Heart right ventricle (tissue), 16 donors: ENCODE results near the gene BRD4. TPM values are rescaled to one million over a fixed set of nuclear protein-coding genes. Genes with fewer than 3 reads are reported as not detected.
"Not testable (repeated sequence)": the region's sequence is repeated elsewhere in the genome, so short reads cannot be mapped to it uniquely, and the experiment has no call there.

Source experiments
- ATAC-seq, 8 donors: fragments of 200-7000 bp; cut with Tn5 transposase; one replicate each; pipeline ENCODE4 v1.9.1; 2020; ENCODE audit warnings: mild to moderate bottlenecking in 8 of 8, moderate library complexity in 8 of 8, moderate number of reproducible peaks in 1 of 8
- DNase-seq, 2 donors: peaks; one replicate each; pipeline ENCODE4 v3.0.0-alpha.2; 2020
- H3K27ac ChIP-seq, 10 donors: fragments of 200-600 bp; sonication (generic) in 2 of 10; one replicate each; pipeline versions ENCODE4 v1.5.0 to v1.8.0; 2020 to 2022; ENCODE audit warnings: mild to moderate bottlenecking in 3 of 10
- H3K27me3 ChIP-seq, 7 donors: fragments of 200-600 bp; one replicate each; pipeline ENCODE4 v1.8.0; 2021 to 2022; ENCODE audit warnings: mild to moderate bottlenecking in 2 of 7
- H3K36me3 ChIP-seq, 9 donors: fragments of 200-600 bp; sonication (generic) in 1 of 9; one replicate each; pipeline versions ENCODE4 v1.5.0 to v1.8.0; 2020 to 2022; ENCODE audit warnings: mild to moderate bottlenecking in 2 of 9
- H3K4me1 ChIP-seq, 9 donors: fragments of 200-600 bp; sonication (generic) in 1 of 9; one replicate each; pipeline versions ENCODE4 v1.5.0 to v1.8.0; 2020 to 2022; ENCODE audit warnings: mild to moderate bottlenecking in 4 of 9
- H3K4me3 ChIP-seq, 10 donors: fragments of 200-600 bp; sonication (generic) in 2 of 10; one replicate each; pipeline versions ENCODE4 v1.5.0 to v1.8.0; 2020 to 2022; ENCODE audit warnings: mild to moderate bottlenecking in 7 of 10, moderate library complexity in 2 of 10
- H3K9me3 ChIP-seq, 11 donors: fragments of 200-600 bp in 10 of 11; sonication (generic) in 2 of 11; one replicate each; pipeline versions ENCODE4 v1.5.0 to v1.8.0; 2013 to 2022; ENCODE audit warnings: mild to moderate bottlenecking in 2 of 11, control low read depth in 1 of 11, moderate library complexity in 1 of 11
- WGBS, 2 donors: extraction: QIAGEN DNeasy Blood & Tissue Kit; methylation state at CpG; one replicate each; pipeline ENCODE4 v1.1.7; 2013; ENCODE audit warnings: inconsistent platforms in 1 of 2; 5-methylcytosine and 5-hydroxymethylcytosine counted together
- intact Hi-C, 10 donors: fragments of 100-400 bp; cut with DNase I; formaldehyde crosslinking; loops; one replicate each; pipeline versions ENCODE4 v1.11.1 to v1.14.2; 2022
- polyA plus RNA-seq, 2 donors: library from polyadenylated mRNA; stranded (reverse); fragments of 200-250 nt; gene quantifications; one replicate each; pipeline ENCODE4 v1.2.3, GENCODE V29; 2013
- total RNA-seq, 10 donors: library from RNA; stranded (reverse); fragmentation: NEBNext Ultra II Directional in 3 of 10; extraction: Animal tissue kit (Norgen Biotek cat#: 25700) in 3 of 10; gene quantifications; one replicate each; pipeline versions ENCODE4 v1.2.1 to v1.2.4, GENCODE V29; 2021 to 2023
- TF ChIP-seq, protein P1 (sequence below), 9 donors: fragments of 200-600 bp; sonication (generic) in 2 of 9; IDR thresholded peaks; one replicate each; pipeline versions ENCODE4 v1.5.0 to v1.8.0; 2021 to 2022; ENCODE audit warnings: antibody characterized with exemption in 9 of 9, mild to moderate bottlenecking in 5 of 9, moderate library complexity in 1 of 9
- donor health status: Arrhythmogenic right ventricular cardiomyopathy.
- donor health status: ischemic (EF 13 %, LVEDD 7.1; RV severe dilation, severe dysfunction).
- donor health status: healthy with polysubstance abuse.
- donor health status: DM: no; HTN: yes; CAD: no.
- donor health status: DM: no; HTN: no; CAD: no.
- donor health status: ischemic (EF 25% LVEDD 6.9; RV normal size, moderate dysfunction).
- donor health status: ischemic (EF 25% LVEDD 5.7; RV mildly dilated, moderate dysfunction).
- donor health status: healthy.
- donor health status: DM: yes; HTN: yes; CAD: no.
- donor health status: Ischemic cardiomyopathy.
- donor health status: ischemic (EF 35%, LVEDD 5.7; RV mildly dilated, moderate dysfunction).
- donor health status: nonischemic (EF 11% LVEDD 7.7; RV severe dilation, severe dysfunction).
- donor health status: DM: yes; HTN: yes; CAD: no.
- donor health status: PGD.
- donor health status: ischemic (EF 29% LVEDD 5.4; RV normal size, mild dysfunction).
- donor health status: nonischemic (EF 23%, LVEDD 6.1; RV moderate dilation, normal function).

BRD4 gene
- total and polyA plus RNA-seq, 12 donors = 31.2 to 85.1 (median 53.6) TPM

DNA sequence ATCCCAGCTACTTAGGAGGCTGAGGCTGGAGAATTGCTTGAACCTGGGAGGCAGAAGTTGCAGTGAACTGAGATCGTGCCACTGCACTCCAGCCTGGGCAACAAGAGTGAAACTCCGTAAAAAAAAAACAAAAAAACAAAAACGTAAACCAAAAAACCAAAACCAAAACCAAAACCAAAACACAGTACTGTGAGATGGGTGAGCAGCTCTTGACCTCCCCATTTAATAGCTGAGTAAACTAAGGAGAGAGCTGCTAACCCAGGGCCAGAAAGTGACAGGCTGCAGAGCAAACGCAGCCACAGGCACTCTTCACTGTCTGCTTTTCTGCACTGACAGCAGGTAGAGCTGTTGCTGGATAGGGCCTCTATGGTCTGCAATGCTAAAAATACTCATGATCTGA is 27.7 kb upstream of the BRD4 start:
- Histone ChIP-seq H3K36me3 (peaks cover 0 to 83% (median 58%) of the 10 kb centered on the region in 9 donors), H3K4me1 (peaks cover 0 to 11% (median under 1%) of the 10 kb centered on the region in 9 donors)
- H3K9me3 ChIP-seq, H3K27me3 ChIP-seq, DNase-seq, H3K27ac ChIP-seq, H3K4me3 ChIP-seq, intact Hi-C loops, ATAC-seq: not testable (repeated sequence)
- 79 to 82% methylated on average over 4 of the region's 4 CpGs for WGBS, 2 donors

DNA sequence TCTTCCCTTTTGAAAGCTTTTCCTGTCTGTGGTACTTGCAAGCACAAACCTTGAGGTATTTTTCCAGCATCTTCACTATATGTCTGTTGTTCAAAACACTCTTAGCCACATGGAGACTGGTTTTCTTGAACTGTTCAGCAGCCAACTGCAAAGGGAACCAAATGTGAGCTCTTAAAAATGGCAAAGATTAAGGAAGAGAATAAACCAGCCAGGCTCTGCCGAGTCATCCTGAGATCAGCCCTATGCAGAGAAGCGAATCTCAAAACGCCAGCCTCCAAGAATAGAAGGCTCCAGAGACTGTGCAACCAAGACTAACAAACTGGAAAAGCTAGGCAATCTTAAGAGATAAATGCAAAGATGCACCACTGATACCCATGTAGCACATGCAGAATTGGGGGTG is 26.6 kb upstream of the BRD4 start:
- ATAC-seq (no peak), DNase-seq (no peak)
- no peak overlapping the region for H3K27ac ChIP-seq
- no peaks in the 10 kb centered on the region for H3K27me3 ChIP-seq
- H3K36me3 ChIP-seq = peaks cover 0 to 84% (median 59%) of the 10 kb centered on the region in 9 donors
- intact Hi-C loops = no loop called here
- peaks cover 0 to 12% (median 0%) of the 10 kb centered on the region in 9 donors for H3K4me1 ChIP-seq
- H3K9me3 ChIP-seq = no peaks in the 10 kb centered on the region
- H3K4me3 ChIP-seq = no peak overlapping the region
- TF ChIP-seq, protein P1, sequence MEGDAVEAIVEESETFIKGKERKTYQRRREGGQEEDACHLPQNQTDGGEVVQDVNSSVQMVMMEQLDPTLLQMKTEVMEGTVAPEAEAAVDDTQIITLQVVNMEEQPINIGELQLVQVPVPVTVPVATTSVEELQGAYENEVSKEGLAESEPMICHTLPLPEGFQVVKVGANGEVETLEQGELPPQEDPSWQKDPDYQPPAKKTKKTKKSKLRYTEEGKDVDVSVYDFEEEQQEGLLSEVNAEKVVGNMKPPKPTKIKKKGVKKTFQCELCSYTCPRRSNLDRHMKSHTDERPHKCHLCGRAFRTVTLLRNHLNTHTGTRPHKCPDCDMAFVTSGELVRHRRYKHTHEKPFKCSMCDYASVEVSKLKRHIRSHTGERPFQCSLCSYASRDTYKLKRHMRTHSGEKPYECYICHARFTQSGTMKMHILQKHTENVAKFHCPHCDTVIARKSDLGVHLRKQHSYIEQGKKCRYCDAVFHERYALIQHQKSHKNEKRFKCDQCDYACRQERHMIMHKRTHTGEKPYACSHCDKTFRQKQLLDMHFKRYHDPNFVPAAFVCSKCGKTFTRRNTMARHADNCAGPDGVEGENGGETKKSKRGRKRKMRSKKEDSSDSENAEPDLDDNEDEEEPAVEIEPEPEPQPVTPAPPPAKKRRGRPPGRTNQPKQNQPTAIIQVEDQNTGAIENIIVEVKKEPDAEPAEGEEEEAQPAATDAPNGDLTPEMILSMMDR (IDR thresholded peaks at IDR 0.05) = no peak
- WGBS, 2 donors = 85 to 86% methylated on average over 3 of the region's 3 CpGs

DNA sequence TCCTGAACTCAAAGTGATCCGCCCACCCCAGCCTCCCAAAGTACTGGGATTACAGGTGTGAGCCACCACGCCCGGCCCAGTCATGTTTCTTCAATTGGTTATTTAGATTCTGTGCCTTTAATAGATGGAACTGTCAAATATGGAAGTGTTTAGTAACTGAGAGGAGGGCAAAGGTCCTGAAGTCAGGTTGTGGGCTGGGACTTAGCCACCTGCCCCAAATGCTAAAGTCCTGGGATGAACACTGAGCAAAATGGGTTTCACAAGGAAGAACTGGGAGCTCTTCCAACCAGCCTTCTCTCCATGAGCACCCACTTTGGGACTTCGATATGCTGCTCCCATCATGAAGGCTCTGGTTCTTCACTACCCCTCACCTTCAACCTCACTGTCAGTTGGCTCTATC is 25.6 kb upstream of the BRD4 start:
- DNase-seq (no peak), ATAC-seq (no peak)
- H3K27me3 ChIP-seq = no peaks in the 10 kb centered on the region
- no peak overlapping the region for H3K4me3 ChIP-seq
- peaks cover 0 to 11% (median 0%) of the 10 kb centered on the region in 9 donors for H3K4me1 ChIP-seq
- no peaks in the 10 kb centered on the region for H3K9me3 ChIP-seq
- peaks cover 0 to 94% (median 59%) of the 10 kb centered on the region in 9 donors for H3K36me3 ChIP-seq
- WGBS, 2 donors = 98 to 99% methylated on average over 4 of the region's 4 CpGs
- H3K27ac ChIP-seq = no peak overlapping the region
- TF ChIP-seq, protein P1 (IDR thresholded peaks at IDR 0.05) = no peak
- intact Hi-C loops = no loop called here

DNA sequence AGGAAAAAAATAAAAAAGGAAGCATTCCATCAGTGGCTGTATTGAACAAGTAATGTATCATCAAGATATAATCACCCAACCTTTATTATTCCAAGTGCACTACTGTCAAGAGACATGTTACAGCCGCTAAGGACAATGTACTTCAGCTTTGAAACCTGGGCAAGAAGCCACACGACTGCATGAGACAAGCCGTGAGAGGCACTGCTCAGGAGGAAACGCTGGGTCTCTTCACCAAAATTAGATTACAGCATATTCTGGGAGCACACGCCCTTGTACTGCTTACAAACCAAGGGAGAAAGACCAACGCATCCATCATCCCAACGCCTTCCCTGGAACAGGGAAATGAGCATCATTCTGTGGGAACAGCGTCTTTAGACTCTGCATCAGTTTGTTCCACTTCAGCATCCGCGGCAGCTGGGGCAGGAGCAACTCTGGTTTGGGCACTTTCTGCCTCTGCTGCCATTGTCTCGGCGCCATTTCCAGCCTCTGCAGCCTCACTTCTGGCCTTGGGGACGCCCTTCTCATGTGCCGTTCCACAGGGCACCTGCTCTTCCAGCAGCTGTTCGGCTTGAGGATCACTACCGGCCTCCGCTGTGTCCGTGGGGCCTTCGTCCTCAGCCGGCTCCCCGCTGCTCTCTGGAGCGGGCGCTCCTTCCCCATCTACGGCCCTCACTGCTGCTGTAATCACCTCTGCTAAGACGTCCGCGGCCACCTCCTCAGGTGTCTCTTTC is 22.4 kb upstream of the BRD4 start:
- TF ChIP-seq, protein P1 (IDR thresholded peaks at IDR 0.05) = no peak
- Histone ChIP-seq H3K9me3 (no peaks in the 10 kb centered on the region), H3K27me3 (no peaks in the 10 kb centered on the region), H3K27ac (peak overlapping the region in 1 of 10 donors; percentile 25), H3K36me3 (peaks cover 0 to 84% (median 54%) of the 10 kb centered on the region in 9 donors), H3K4me1 (peaks cover 0 to 8% (median 0%) of the 10 kb centered on the region in 9 donors), H3K4me3 (no peak overlapping the region)
- DNase-seq (no peak), ATAC-seq (peak in 7 of 8 donors; percentile 41 to 75 (median 61))
- WGBS, 2 donors = 73 to 77% methylated on average over 27 of the region's 27 CpGs
- intact Hi-C loops = no loop called here

DNA sequence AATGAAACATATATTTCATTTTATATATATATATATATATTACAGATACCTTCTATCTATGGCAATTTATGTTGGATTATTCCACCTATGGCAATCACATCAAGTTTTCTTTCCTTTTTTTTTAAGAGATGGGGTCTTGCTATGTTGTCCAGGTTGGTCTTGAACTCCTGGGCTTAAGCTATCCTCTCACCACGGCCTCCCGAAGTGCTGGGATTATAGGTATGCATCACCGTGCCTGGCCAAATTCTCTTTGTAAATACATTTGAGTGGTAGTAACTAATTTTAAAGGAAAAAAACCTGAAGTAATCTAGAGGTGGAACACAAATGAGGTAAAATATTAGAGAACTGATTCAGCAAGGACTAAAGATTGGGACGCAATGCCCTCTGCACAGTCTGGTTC is 21.6 kb upstream of the BRD4 start:
- Histone ChIP-seq H3K27me3 (no peaks in the 10 kb centered on the region), H3K4me1 (peaks cover 0 to 8% (median 0%) of the 10 kb centered on the region in 9 donors), H3K27ac (no peak overlapping the region), H3K9me3 (no peaks in the 10 kb centered on the region), H3K4me3 (no peak overlapping the region), H3K36me3 (peaks cover 0 to 76% (median 50%) of the 10 kb centered on the region in 9 donors)
- intact Hi-C loops = no loop called here
- 46 to 90% methylated on average over 4 of the region's 4 CpGs for WGBS, 2 donors
- ATAC-seq = no peak
- TF ChIP-seq, protein P1 (IDR thresholded peaks at IDR 0.05) = no peak
- no peak for DNase-seq

DNA sequence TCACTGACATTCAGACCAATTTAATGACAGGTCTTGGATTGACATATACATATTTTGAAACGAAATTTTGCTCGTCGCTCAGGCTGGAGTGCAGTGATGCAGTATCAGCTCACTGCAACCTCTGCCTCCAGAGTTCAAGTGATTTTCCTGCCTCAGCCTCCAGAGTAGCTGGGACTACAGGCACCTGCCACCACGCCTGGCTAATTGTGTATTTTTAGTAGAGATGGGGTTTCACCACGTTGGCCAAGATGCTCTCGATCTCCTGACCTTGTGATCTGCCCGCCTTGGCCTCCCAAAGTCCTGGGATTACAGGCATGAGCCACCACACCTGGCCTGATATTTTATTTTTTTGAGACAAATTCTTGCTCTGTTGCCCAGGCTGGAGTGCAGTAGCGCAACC is 20.2 kb upstream of the BRD4 start:
- H3K27ac ChIP-seq = not testable (repeated sequence)
- peaks cover 0 to 62% (median 37%) of the 10 kb centered on the region in 9 donors for H3K36me3 ChIP-seq

DNA sequence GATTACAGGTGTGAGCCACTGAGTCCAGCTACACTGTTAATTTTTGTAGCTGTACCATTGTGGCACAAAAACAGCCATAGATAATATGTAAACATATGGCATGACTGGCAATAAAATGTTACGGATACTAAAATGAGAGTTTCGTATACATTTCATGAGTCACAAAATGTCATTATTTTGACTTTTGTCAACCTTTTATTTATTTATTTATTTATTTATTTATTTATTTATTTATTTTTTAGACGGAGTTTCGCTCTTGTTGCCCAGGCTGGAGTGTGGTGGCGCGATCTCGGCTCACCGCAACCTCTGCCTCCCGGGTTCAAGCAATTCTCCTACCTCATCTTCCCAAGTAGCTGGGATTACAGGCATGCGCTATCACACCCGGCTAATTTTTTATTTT is 9.0 kb upstream of the BRD4 start:
- intact Hi-C loops = not testable (repeated sequence)
- WGBS, 2 donors = 98% methylated on average over 11 of the region's 11 CpGs

More for the DNA sequence above, 20.2 kb upstream of the BRD4 start:
- ATAC-seq, H3K27me3 ChIP-seq, intact Hi-C loops, DNase-seq, H3K4me1 ChIP-seq, H3K9me3 ChIP-seq, H3K4me3 ChIP-seq: not testable (repeated sequence)
- WGBS, 2 donors = 88 to 91% methylated on average over 8 of the region's 8 CpGs

More for the DNA sequence above, 9.0 kb upstream of the BRD4 start:
- not testable (repeated sequence) for H3K27me3 ChIP-seq, DNase-seq, H3K9me3 ChIP-seq, H3K27ac ChIP-seq, ATAC-seq, H3K4me3 ChIP-seq
- H3K4me1 ChIP-seq = peaks cover 0 to 16% (median 6%) of the 10 kb centered on the region in 9 donors
- H3K36me3 ChIP-seq = peaks cover 0 to 40% (median 0%) of the 10 kb centered on the region in 9 donors
